HepG2 (cell line): ENCODE measurements around the gene MS4A10. TPM values are rescaled to one million over a fixed set of nuclear protein-coding genes. Genes with fewer than 3 reads are reported as not detected.

Experiments used
- ARID5B ChIP-seq: IDR thresholded peaks from 2 replicates; pipeline ENCODE4 v1.4.0; 2020; ENCODE audit warnings: mild to moderate bottlenecking, missing genetic modification reagents
- ELK4 ChIP-seq: sonication (generic); formaldehyde crosslinking; IDR thresholded peaks from 2 replicates; pipeline ENCODE4 v1.9.0; 2021; ENCODE audit warnings: missing genetic modification reagents, borderline replicate concordance
- HIC2 ChIP-seq: sonication (generic); formaldehyde crosslinking; IDR thresholded peaks from 2 replicates; pipeline ENCODE4 v1.9.0; 2022; ENCODE audit warnings: low read depth, missing genetic modification reagents
- HMGA1 ChIP-seq: sonication (generic); formaldehyde crosslinking; conservative IDR thresholded peaks from 2 replicates; pipeline ENCODE4 v1.4.0; 2020; ENCODE audit warnings: missing genetic modification reagents
- PLRG1 ChIP-seq: fragments of 450-650 bp; conservative IDR thresholded peaks from 2 replicates; pipeline ENCODE4 v1.6.1; 2016
- POLR2A ChIP-seq, 2 experiments: IDR thresholded peaks; 2 replicates each; pipeline ENCODE4 v1.6.1; 2011; ENCODE audit warnings: low read depth in 2 of 2, low read length in 2 of 2, mild to moderate bottlenecking in 1 of 2, moderate library complexity in 1 of 2; ENCODE audit not compliant: insufficient read depth in 1 of 2
- PRDM10 ChIP-seq: sonication (generic); formaldehyde crosslinking; IDR thresholded peaks from 2 replicates; pipeline ENCODE4 v1.4.0; 2020; ENCODE audit warnings: low read depth, missing genetic modification reagents
- RBFOX2 ChIP-seq: fragments of 200-400 bp; formaldehyde crosslinking; IDR thresholded peaks from 2 replicates; pipeline ENCODE4 v1.6.1; 2017; ENCODE audit warnings: low read depth, mild to moderate bottlenecking, low read length
- THYN1 ChIP-seq: sonication (generic); formaldehyde crosslinking; IDR thresholded peaks from 2 replicates; pipeline ENCODE4 v1.8.1; 2023; ENCODE audit warnings: low read depth, mild to moderate bottlenecking, moderate library complexity, missing genetic modification reagents, borderline replicate concordance
- TP53 ChIP-seq: sonication (generic); formaldehyde crosslinking; conservative IDR thresholded peaks from 2 replicates; pipeline ENCODE4 v1.4.0; 2020; ENCODE audit warnings: missing genetic modification reagents
- ZEB1 ChIP-seq: IDR thresholded peaks from 2 replicates; pipeline ENCODE4 v1.6.1; 2012; ENCODE audit warnings: mild to moderate bottlenecking, low read depth, inconsistent platforms; ENCODE audit not compliant: insufficient replicate concordance
- ZNF232 ChIP-seq: sonication (generic); formaldehyde crosslinking; IDR thresholded peaks from 2 replicates; pipeline ENCODE4 v1.4.0; 2020; ENCODE audit warnings: missing genetic modification reagents, borderline replicate concordance
- ZNF33B ChIP-seq: sonication (generic); formaldehyde crosslinking; IDR thresholded peaks from 2 replicates; pipeline ENCODE4 v1.5.1; 2020; ENCODE audit warnings: mild to moderate bottlenecking, missing genetic modification reagents
- ZNF616 ChIP-seq: sonication (generic); formaldehyde crosslinking; IDR thresholded peaks from 2 replicates; pipeline ENCODE4 v1.5.0; 2020; ENCODE audit warnings: low read depth, mild to moderate bottlenecking, missing genetic modification reagents
- ZNF761 ChIP-seq: sonication (generic); formaldehyde crosslinking; conservative IDR thresholded peaks from 2 replicates; pipeline ENCODE4 v1.4.0; 2020; ENCODE audit warnings: mild to moderate bottlenecking, missing genetic modification reagents
- ZNF781 ChIP-seq: sonication (generic); formaldehyde crosslinking; IDR thresholded peaks from 2 replicates; pipeline ENCODE4 v1.5.1; 2020; ENCODE audit warnings: borderline replicate concordance, mild to moderate bottlenecking, missing genetic modification reagents; ENCODE audit errors: not compliant biosample characterization
- ZSCAN31 ChIP-seq: sonication (generic); formaldehyde crosslinking; IDR thresholded peaks from 2 replicates; pipeline ENCODE4 v1.5.0; 2020; ENCODE audit warnings: low read depth, mild to moderate bottlenecking, missing genetic modification reagents
- polyA plus RNA-seq, 8 experiments: library from polyadenylated mRNA; depleted of rRNA in 3 of 8; stranded (reverse) in 7 of 8; unstranded in 1 of 8; fragments of >200 nt; fragmentation: Illumina TruSeq in 4 of 8; extraction: Trizol in 4 of 8; gene quantifications; 2 replicates each; pipeline versions ENCODE4 v1.2.1 to v1.2.3, GENCODE V29; 2011 to 2016; ENCODE audit warnings: low read depth in 4 of 8, missing spikeins in 1 of 8, mixed read lengths in 1 of 8; ENCODE audit not compliant: insufficient read depth in 1 of 8
- total RNA-seq, 5 experiments: library from RNA; depleted of rRNA; stranded (reverse); fragments of >200 nt; fragmentation: Illumina TruSeq; extraction: Trizol; gene quantifications; 2 replicates each; pipeline ENCODE4 v1.2.3, GENCODE V29; 2016; ENCODE audit warnings: low read depth in 1 of 5

Gene MS4A10
- total and polyA plus RNA-seq, 2 of the 13 experiments (the other 11 are each of a cell fraction or from before 2014, with no cell fraction given): not detected

GRCh38 chr11:60841797-60842667 lies 56.9 kb downstream of the MS4A10 start, which contains the start of gene CCDC86 (continued):
- TF ChIP-seq ARID5B (CRISPR knock-in tag): peak; percentile 66
- TF ChIP-seq HMGA1 (CRISPR knock-in tag): no peak
- TF ChIP-seq ZNF616 (CRISPR knock-in tag): no peak; the same call in 1 of the 2 replicates
- TF ChIP-seq RBFOX2: peak; percentile 85
- TF ChIP-seq PRDM10: 0 out of 2 replicates have a peak, but pooled peaks have one; percentile 74
- no peak for TF ChIP-seq ZNF33B (CRISPR knock-in tag)
- no peak for TF ChIP-seq HIC2
- TF ChIP-seq ZNF761: peak; percentile 57; the same call in 1 of the 2 replicates
- peak; percentile 84 for TF ChIP-seq ZNF232 (CRISPR knock-in tag)
- no peak for TF ChIP-seq THYN1 (CRISPR knock-in tag)
- no peak for TF ChIP-seq ZEB1
- TF ChIP-seq ZSCAN31: peak; percentile 81; the same call in 1 of the 2 replicates
- no peak for TF ChIP-seq ZNF781 (CRISPR knock-in tag)
- TF ChIP-seq TP53 (CRISPR knock-in tag): 0 out of 2 replicates have a peak, but pooled peaks have one; percentile 80
- TF ChIP-seq POLR2A (IDR thresholded peaks at IDR 0.05; ENCODE audit: insufficient read depth in 1 of 2, low read depth in 2 of 2, low read length in 2 of 2): peak; percentile 57 to 73
- no peak for TF ChIP-seq ELK4 (CRISPR knock-in tag)
- no peak for TF ChIP-seq PLRG1
